ENCODE measurements around the gene TRIM63.

The TRIM63 gene

DNA sequence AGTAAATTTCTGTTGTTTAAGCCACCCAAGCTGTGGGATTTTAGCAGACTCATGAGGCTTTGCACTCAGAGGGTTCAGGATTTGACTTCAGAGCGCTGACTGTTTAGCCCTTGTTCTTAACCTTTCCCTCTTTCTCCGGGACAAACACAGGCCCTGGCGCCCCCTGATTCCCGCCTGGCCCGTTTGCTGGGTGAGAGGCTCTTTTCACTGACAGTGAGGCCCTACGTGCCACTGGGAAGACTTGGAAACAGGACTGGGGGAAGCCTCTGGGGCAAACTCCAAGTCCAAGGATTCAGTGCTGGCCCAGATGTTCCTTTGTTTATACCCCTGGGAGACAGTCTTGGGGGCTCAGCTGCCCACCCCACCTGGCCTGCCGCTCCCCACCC lies 11.7 kb upstream of the TRIM63 start:
- no peak overlapping the region for H3K4me3 ChIP-seq (ENCODE audit: low read length)
- TF ChIP-seq, protein P1, sequence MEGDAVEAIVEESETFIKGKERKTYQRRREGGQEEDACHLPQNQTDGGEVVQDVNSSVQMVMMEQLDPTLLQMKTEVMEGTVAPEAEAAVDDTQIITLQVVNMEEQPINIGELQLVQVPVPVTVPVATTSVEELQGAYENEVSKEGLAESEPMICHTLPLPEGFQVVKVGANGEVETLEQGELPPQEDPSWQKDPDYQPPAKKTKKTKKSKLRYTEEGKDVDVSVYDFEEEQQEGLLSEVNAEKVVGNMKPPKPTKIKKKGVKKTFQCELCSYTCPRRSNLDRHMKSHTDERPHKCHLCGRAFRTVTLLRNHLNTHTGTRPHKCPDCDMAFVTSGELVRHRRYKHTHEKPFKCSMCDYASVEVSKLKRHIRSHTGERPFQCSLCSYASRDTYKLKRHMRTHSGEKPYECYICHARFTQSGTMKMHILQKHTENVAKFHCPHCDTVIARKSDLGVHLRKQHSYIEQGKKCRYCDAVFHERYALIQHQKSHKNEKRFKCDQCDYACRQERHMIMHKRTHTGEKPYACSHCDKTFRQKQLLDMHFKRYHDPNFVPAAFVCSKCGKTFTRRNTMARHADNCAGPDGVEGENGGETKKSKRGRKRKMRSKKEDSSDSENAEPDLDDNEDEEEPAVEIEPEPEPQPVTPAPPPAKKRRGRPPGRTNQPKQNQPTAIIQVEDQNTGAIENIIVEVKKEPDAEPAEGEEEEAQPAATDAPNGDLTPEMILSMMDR (IDR thresholded peaks at IDR 0.05; ENCODE audit: insufficient read depth, low read depth, low read length, missing control alignments) = no peak
- no peak for DNase-seq (ENCODE audit: low read depth)

DNA sequence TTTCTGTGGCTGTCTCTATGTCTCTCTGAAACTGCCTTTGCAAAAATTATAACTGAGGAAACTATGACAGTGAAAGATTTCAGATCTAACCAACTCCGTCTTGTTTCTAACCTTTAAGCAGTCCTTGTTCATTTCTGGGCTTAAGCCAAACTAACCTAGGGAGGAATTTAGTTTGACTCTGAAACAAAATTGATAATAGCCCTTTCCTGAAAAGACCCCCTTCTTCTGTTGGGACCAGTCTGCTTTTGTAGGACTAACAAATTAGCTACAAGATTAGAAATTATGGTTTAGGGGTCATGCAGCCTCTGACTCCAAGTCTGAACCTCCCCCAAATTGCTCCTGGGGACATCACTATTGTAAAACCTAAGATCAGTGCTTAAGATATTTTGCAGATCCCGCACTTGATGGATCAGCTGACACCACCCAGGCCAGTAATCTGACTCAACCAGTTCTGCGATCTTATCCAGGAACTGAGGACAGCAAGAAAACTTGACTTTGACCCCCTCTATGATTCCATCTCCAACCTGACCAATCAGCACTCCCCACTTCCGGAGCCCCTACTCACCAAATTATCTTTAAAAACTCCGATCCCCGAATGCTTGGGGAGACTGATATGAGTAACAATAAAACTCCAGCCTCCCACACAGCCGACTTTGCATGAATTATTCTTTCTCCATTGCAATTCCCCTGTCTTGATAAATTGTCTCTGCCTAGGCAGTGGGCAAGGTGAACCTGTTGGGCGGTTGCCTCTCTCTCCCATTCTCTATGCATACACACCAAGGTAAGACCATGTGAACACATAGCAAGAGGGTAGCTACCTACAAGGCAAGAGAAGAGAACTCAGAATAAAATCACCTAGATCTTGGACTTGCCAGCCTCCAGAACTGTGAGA lies 11.1 kb upstream of the TRIM63 start:
- TF ChIP-seq, protein P1 (IDR thresholded peaks at IDR 0.05; ENCODE audit: insufficient read depth, low read depth, low read length, missing control alignments) = no peak
- H3K4me3 ChIP-seq (ENCODE audit: low read length) = no peak overlapping the region
- DNase-seq (ENCODE audit: low read depth) = peak; percentile 49

DNA sequence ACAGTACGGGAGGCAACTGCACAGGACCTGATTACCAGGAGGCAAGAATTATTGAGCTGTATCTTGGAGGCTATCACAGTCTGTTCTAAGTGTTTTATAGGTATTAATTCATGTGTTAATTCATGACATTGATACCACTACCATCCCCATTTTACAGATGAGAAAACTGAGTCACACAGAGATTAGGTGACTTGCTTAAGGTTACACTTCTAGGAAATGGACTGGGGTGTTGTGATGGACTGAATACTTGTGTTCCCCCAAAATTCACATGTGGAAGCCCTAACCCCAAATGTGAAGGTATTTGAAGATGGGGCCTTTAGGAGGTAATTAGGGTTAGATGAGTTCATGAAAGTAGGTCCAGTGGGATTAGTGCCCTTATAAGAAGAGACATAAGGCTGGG lies 10.1 kb upstream of the TRIM63 start:
- DNase-seq (ENCODE audit: low read depth) = no peak
- H3K4me3 ChIP-seq (ENCODE audit: low read length) = no peak overlapping the region
- TF ChIP-seq, protein P1 (IDR thresholded peaks at IDR 0.05; ENCODE audit: insufficient read depth, low read depth, low read length, missing control alignments) = no peak

DNA sequence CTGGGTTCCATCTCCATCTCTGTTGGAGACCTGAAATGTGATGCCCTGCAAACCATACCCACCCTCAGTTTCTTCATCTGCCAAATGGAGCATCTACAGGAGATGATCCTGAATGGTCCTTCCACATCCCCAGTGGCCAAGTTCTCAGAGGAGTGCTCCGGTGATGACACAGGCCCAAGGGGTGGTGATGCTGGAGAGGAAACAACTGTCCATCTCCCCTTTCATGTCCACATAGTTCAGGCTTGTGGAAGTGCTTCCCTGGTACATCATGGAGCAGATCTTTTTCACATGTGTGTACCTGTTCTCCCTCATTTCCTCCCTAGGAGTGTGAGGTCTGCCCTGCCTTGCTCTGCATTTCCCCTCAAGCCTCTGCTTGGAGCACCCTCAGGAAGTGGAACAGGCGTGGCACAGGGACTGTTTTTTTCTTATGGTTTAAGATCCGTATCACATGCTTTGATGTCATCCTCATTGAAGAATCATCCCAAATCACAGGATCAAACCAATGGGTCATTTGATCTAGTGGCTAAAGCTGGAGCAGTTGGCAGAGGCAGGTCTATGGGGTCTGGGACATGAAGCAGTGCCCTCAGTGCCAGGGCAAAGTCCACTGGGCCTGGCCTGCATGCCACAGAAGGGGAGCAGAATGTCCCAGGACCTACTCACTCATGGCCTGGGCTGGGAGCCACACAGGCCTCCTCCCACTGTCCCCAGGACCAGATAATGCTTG lies 8.2 kb upstream of the TRIM63 start:
- DNase-seq (ENCODE audit: low read depth) = no peak
- no peak overlapping the region for H3K4me3 ChIP-seq (ENCODE audit: low read length)
- TF ChIP-seq, protein P1 (IDR thresholded peaks at IDR 0.05; ENCODE audit: insufficient read depth, low read depth, low read length, missing control alignments) = no peak

DNA sequence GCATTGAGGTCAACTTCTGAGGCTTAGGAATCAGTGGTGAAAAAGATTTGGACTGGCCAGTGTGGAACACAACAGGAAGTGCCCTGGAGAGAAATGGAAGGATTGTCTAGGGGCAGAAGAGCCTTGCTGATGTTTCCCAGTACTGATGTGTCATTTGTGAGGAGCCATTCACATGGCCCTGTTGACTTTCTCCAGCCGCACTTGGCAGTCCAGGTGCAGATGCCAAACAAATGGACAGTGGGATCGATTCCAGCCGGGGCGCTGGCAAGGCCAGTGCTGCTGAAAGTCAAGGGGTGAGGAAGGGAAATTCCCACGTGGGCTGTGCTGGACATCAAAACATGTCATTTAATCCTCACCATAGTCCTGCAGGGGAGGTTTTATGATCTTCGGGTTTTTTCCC lies 4.9 kb upstream of the TRIM63 start:
- TF ChIP-seq, protein P1 (IDR thresholded peaks at IDR 0.05; ENCODE audit: insufficient read depth, low read depth, low read length, missing control alignments) = no peak
- no peak overlapping the region for H3K4me3 ChIP-seq (ENCODE audit: low read length)
- DNase-seq (ENCODE audit: low read depth) = no peak

DNA sequence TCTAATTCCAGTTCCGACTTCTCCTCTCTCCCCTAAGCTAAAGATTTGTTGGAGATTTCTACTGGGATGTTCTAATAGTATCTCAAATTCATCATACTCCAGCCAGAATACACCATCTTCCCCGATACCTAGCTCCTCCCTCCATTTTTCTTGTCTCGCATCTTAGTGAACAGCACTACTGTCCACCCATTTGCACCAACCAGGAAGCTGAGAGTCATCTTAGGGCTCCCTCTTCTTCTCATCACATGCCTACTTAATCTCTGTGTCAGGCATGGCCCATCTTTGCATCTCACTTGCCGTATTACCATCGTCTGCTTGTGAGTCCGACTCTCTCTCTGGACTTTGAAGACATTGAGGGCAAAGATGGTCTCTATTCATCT lies 3.5 kb upstream of the TRIM63 start:
- H3K4me3 ChIP-seq (ENCODE audit: low read length) = no peak overlapping the region

More for the DNA sequence above, 3.5 kb upstream of the TRIM63 start:
- DNase-seq (ENCODE audit: low read depth) = no peak
- TF ChIP-seq, protein P1 (IDR thresholded peaks at IDR 0.05; ENCODE audit: insufficient read depth, low read depth, low read length, missing control alignments) = no peak

All from epithelial cell of esophagus (primary cell).